ENCODE results near the gene CES3. TPM values are rescaled to one million over a fixed set of nuclear protein-coding genes. Genes with fewer than 3 reads are reported as not detected.
"Not testable (repeated sequence)": the region's sequence is repeated elsewhere in the genome, so short reads cannot be mapped to it uniquely, and the experiment has no call there.

CES3 gene
- polyA plus RNA-seq, 1 donor from 2014 or later, result 1.8 TPM

GRCh38 chr16:66934138-66934838 is 26.8 kb upstream of the CES3 start, which contains the start of gene CIAO2B (continued):
- no peak for TF ChIP-seq EZH2 (IDR thresholded peaks at IDR 0.05; ENCODE audit: borderline replicate concordance, insufficient read depth, low read length, poor library complexity, severe bottlenecking)

- H3K4me3 ChIP-seq (ENCODE audit: low read length), result peak overlapping the region; percentile 99
Measured at GRCh38 chr16:66934839-66935313, 26.2 kb upstream of the CES3 start.

GRCh38 chr16:66935314-66936011 is 25.6 kb upstream of the CES3 start, which contains the start of gene CES2:
CES2 (plus strand) TSS chr16:66935516; CDS start chr16:66935636, 120 bp downstream.
- H3K9ac ChIP-seq (ENCODE audit: low read length), result peak within 1 kb of the TSS; percentile 97
- H3K9me3 ChIP-seq (ENCODE audit: low read length), result no peaks in the 10 kb centered on the region
- no peaks in the 10 kb centered on the region for H3K36me3 ChIP-seq (ENCODE audit: insufficient read depth, low read length)
- H4K20me1 ChIP-seq (ENCODE audit: insufficient read depth), result peaks cover 5% of the 10 kb centered on the region
- H3K27ac ChIP-seq (ENCODE audit: low read length), result peak within 1 kb of the TSS; percentile 86
- peaks cover 10% of the 10 kb centered on the region for H3K79me2 ChIP-seq (replicated peaks; ENCODE audit: insufficient read depth, low read length)
- TF ChIP-seq EP300 (conservative IDR thresholded peaks at IDR 0.05; ENCODE audit: poor library complexity, severe bottlenecking), result no peak
- no peak for TF ChIP-seq RAD21 (conservative IDR thresholded peaks at IDR 0.05)
- no peak for TF ChIP-seq POLR2AphosphoS5 (IDR thresholded peaks at IDR 0.05)
- no peak for TF ChIP-seq MXI1 (conservative IDR thresholded peaks at IDR 0.05; ENCODE audit: poor library complexity, severe bottlenecking)
- no peak for TF ChIP-seq EZH2 (IDR thresholded peaks at IDR 0.05; ENCODE audit: borderline replicate concordance, insufficient read depth, low read length, poor library complexity, severe bottlenecking)
- no peak for TF ChIP-seq REST (IDR thresholded peaks at IDR 0.05; ENCODE audit: borderline replicate concordance)
- no peak for TF ChIP-seq TAF1 (IDR thresholded peaks at IDR 0.05; ENCODE audit: low read depth)
- H3F3A ChIP-seq (ENCODE audit: insufficient read depth, low read length, poor library complexity, severe bottlenecking), result no peaks in the 10 kb centered on the region
- peak within 1 kb of the TSS; percentile 92 for H2AFZ ChIP-seq (ENCODE audit: low read depth, low read length)
- H3K4me3 ChIP-seq (ENCODE audit: low read length), result peak within 1 kb of the TSS; percentile 99
- H3K27me3 ChIP-seq (ENCODE audit: insufficient read depth, low read depth, low read length), result no peaks in the 10 kb centered on the region
- peak within 1 kb of the TSS; percentile 59 for H3K4me2 ChIP-seq (ENCODE audit: low read length)
- no peaks in the 10 kb centered on the region for H3K9me2 ChIP-seq (ENCODE audit: insufficient read depth, low read length)

More at GRCh38 chr16:66934839-66935313, 26.2 kb upstream of the CES3 start:
- H3F3A ChIP-seq (ENCODE audit: insufficient read depth, low read length, poor library complexity, severe bottlenecking); H3K27me3 ChIP-seq (ENCODE audit: insufficient read depth, low read depth, low read length); H3K9me3 ChIP-seq (ENCODE audit: low read length); H3K9me2 ChIP-seq (ENCODE audit: insufficient read depth, low read length); H4K20me1 ChIP-seq (ENCODE audit: insufficient read depth); H3K36me3 ChIP-seq (ENCODE audit: insufficient read depth, low read length): not testable (repeated sequence)
- H3K27ac ChIP-seq (ENCODE audit: low read length), result peak overlapping the region; percentile 86
- H3K79me2 ChIP-seq (replicated peaks; ENCODE audit: insufficient read depth, low read length), result peaks cover 10% of the 10 kb centered on the region
- peak overlapping the region; percentile 97 for H3K9ac ChIP-seq (ENCODE audit: low read length)
- peak overlapping the region; percentile 59 for H3K4me2 ChIP-seq (ENCODE audit: low read length)
- H2AFZ ChIP-seq (ENCODE audit: low read depth, low read length), result peak overlapping the region; percentile 92
